Heart left ventricle (tissue), 13 donors: ENCODE measurements around the gene SNX9.

Source experiments
- POLR2A ChIP-seq, 2 donors: fragments of 450-650 bp; IDR thresholded peaks; one replicate each; pipeline ENCODE4 v1.6.1; 2017; ENCODE audit warnings: antibody characterized with exemption in 2 of 2, mild to moderate bottlenecking in 2 of 2, moderate library complexity in 2 of 2
- TF ChIP-seq, protein P1 (sequence below), 12 donors: fragments of 200-600 bp; sonication (generic) in 4 of 12; IDR thresholded peaks; one replicate each; pipeline versions ENCODE4 v1.5.0 to v1.8.0; 2018 to 2022; ENCODE audit warnings: antibody characterized with exemption in 12 of 12, mild to moderate bottlenecking in 5 of 12
- donor health status: ischemic (EF 13 %, LVEDD 7.1; RV severe dilation, severe dysfunction).
- donor health status: DM: no; HTN: yes; CAD: no.
- donor health status: DM: no; HTN: no; CAD: no.
- donor health status: ischemic (EF 25% LVEDD 6.9; RV normal size, moderate dysfunction).
- donor health status: ischemic (EF 25% LVEDD 5.7; RV mildly dilated, moderate dysfunction).
- donor health status: ischemic (EF 35%, LVEDD 5.7; RV mildly dilated, moderate dysfunction).
- donor health status: nonischemic (EF 11% LVEDD 7.7; RV severe dilation, severe dysfunction).
- donor health status: DM: yes; HTN: yes; CAD: no.
- donor health status: PGD.
- donor health status: ischemic (EF 29% LVEDD 5.4; RV normal size, mild dysfunction).
- donor health status: nonischemic (EF 23%, LVEDD 6.1; RV moderate dilation, normal function).

DNA sequence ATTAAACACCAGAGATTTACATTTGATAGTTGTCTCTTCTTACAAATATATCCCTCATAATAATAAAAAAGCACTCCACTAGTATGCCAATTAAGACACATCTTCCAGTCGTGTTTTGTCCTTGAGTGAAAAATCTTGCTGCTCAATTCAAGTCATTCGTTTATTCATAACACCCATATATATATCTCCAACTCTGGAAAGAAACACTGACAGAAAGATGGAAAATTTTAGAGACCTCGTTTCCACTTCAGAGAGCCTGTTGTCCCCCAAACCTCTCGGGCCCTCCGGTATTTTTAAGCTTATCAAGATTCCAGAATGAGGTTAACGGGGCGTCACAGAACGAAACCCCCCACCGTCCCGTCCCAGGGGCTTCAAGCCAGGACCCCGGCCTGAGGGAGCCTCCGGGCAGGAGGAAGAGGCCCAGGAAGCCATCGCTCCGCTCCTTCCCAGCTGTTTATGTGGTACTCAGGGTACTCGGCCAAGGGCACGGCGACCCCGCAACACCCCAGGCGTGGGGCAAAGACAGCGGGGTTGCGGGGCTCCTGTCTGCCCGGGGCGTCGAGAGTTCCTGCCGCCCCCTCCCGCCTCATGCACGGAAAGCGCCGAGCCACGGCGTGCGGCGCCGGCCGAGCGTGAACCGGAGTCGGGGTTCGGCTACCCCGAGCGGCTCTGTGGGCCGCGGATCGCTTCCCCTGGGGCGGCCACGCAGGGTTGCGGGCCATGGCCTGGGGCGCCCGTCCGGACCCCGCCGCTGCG lies 623 bp upstream of the SNX9 start:
- TF ChIP-seq, protein P1, sequence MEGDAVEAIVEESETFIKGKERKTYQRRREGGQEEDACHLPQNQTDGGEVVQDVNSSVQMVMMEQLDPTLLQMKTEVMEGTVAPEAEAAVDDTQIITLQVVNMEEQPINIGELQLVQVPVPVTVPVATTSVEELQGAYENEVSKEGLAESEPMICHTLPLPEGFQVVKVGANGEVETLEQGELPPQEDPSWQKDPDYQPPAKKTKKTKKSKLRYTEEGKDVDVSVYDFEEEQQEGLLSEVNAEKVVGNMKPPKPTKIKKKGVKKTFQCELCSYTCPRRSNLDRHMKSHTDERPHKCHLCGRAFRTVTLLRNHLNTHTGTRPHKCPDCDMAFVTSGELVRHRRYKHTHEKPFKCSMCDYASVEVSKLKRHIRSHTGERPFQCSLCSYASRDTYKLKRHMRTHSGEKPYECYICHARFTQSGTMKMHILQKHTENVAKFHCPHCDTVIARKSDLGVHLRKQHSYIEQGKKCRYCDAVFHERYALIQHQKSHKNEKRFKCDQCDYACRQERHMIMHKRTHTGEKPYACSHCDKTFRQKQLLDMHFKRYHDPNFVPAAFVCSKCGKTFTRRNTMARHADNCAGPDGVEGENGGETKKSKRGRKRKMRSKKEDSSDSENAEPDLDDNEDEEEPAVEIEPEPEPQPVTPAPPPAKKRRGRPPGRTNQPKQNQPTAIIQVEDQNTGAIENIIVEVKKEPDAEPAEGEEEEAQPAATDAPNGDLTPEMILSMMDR (IDR thresholded peaks at IDR 0.05): no peak
- TF ChIP-seq POLR2A (IDR thresholded peaks at IDR 0.05): no peak
